HG03095 (cell line): ENCODE measurements around the gene WDR70.
"Not testable (repeated sequence)": the region's sequence is repeated elsewhere in the genome, so short reads cannot be mapped to it uniquely, and the experiment has no call there.

Source experiments
- ATAC-seq: cut with Tn5 transposase; IDR thresholded peaks from one replicate; pipeline ENCODE4 v1.9.1; 2021; ENCODE audit warnings: moderate library complexity; ENCODE audit not compliant: unreplicated experiment

WDR70 gene

DNA sequence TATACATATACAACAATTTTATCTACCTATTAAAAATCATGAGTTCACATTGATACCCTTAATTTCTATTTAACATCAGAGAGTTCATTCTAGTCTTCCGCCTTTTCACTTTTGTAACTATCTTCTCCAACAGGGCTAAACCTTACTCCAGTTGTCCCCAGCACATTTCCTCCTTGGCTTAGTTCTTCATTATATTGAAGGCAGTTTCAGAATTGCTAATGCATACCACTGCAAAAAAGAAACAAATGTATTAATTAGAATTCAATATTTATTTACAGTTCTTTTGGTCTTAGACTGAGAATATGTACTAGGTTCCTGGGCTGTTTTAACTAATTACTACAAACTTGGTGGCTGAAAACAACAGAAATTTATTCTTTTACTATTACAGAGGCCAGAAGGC, 132.5 kb downstream of the WDR70 start:
- no peak for ATAC-seq

DNA sequence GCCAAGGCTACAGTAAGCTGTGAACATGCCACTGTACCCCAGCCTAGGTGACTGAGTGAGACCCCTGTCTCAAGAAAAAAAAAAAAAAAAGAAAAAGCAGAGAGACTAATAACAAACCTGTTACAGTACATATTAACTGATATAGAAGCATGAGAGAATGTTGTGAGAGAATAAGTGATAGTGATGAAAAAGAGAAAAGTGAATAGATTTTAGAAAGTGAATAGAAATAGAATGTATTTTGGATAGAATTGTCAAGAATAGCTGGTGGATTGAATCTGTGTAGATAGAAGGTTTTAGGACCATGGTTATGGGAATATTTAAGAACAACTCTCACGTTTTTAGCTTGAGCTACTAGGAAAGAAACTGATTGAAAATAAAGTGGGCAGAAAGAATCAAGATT, 135.8 kb downstream of the WDR70 start:
- no peak for ATAC-seq

GRCh38 chr5:37517686-37518085, 138.6 kb downstream of the WDR70 start:
- no peak for ATAC-seq

- ATAC-seq: not testable (repeated sequence)
Measured at GRCh38 chr5:37518356-37518755, 139.2 kb downstream of the WDR70 start.

DNA sequence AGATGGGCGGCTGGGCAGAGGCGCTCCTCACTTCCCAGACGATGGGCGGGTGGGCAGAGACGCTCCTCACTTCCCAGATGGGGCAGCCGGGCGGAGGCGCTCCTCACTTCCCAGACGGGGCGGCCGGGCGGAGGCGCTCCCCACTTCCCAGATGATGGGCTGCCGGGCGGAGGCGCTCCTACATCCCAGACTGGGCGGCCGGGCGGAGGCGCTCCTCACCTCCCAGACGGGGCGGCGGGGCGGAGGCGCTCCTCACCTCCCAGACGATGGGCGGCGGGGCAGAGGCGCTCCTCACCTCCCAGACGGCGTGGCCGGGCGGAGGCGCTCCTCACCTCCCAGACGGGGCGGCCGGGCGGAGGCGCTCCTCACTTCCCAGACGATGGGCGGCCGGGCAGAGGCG, 140.2 kb downstream of the WDR70 start:
- no peak for ATAC-seq

GRCh38 chr5:37519807-37520206, 140.7 kb downstream of the WDR70 start:
- no peak for ATAC-seq

GRCh38 chr5:37520811-37521210, 141.7 kb downstream of the WDR70 start:
- ATAC-seq: no peak

DNA sequence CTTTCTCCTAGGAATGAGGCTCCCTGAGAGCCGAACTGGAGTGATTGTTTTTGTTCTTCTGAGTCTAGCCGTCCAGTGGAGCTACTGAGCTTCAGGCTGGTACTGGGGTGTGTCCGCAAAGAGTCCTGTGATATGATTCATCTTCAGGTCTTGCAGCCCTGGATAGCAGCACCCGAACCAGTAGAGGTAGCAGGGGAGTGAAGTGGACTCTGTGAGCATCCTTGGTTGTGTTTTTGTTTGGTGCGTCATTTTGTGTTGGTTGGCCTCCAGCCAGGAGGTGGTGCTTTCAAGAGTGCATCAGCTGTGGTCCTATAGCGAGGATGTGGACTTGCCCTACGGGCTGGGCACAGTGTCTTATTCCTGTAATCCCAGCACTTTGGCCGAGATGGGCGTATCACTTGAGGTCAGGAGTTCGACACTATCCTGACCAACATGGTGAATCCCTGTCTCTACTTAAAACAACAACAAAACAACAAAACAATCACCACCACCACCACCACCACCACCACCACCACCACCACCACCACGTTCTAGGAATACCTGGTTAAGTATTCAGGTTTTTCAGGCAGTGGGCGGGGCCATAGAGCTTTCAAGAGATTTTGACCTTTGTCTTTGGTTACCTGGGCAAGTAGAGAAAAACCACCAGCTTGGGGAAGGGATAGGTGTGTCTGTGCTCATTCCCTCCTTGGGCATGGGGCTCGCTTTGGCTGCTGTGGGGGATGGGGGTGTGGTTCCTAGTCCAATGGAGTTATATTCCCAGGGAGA, 154.0 kb downstream of the WDR70 start:
- no peak for ATAC-seq

DNA sequence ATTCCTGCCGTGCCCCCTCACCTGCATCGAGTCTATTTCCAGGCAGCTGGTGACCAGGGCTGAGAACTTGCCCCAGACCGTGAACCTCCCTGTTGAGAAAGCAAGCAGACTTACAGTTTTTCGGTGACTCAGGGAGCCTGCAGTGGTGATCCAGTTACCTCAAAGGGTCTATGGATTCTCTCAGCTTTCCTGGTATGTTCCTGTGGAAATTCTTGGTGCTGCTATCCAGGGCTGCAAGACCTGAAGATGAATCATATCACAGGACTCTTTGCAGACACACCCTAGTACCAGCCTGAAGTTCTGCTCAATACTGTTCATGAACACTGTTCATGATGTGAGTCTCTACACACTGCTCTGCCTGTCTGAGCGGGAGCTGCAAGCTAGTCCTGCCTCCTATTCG, 154.7 kb downstream of the WDR70 start:
- no peak for ATAC-seq

- ATAC-seq: no peak
Measured at GRCh38 chr5:37539459-37539858, 160.3 kb downstream of the WDR70 start.

DNA sequence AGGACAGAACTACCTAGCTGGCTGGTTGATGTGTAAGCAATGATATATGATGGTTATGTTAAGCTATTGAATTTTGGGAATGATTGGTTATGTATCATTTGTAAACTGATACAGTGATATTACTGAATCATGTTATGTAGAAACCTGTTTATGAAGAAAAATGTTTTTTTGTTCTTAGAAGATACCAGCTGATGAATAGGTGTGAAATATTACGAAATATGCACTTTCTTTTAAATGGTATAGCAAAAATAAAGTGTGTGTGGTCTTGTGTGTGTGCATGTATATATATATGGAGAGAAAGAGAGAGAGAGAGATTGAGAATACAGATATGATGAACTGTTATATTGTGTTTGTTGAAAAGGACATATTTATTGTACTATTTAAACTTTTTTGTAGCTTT, 164.1 kb downstream of the WDR70 start:
- no peak for ATAC-seq

GRCh38 chr5:37549411-37549810, 170.3 kb downstream of the WDR70 start:
- no peak for ATAC-seq

DNA sequence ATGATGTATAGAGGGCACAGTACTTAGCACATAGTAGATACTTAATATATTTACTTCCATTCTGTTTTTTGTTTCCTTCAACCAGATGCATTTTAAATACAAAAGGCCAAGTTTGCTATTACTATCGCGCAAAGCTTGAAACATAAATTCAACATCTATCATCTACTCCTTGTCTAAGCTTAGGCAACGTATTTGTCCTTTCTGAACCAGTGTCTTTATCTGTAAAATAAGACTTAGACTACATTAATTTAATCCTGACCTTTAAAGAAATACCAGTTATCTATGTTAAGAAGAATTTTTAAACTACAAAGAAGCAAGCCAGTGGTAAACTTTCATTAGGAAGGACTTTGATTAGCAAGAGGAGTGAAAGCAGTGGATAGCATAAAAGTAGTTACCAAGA, 173.0 kb downstream of the WDR70 start:
- no peak for ATAC-seq

- no peak for ATAC-seq
Measured at GRCh38 chr5:37552770-37553719, 173.9 kb downstream of the WDR70 start.

- ATAC-seq: no peak
Measured at GRCh38 chr5:37553720-37554404, 174.7 kb downstream of the WDR70 start.

DNA sequence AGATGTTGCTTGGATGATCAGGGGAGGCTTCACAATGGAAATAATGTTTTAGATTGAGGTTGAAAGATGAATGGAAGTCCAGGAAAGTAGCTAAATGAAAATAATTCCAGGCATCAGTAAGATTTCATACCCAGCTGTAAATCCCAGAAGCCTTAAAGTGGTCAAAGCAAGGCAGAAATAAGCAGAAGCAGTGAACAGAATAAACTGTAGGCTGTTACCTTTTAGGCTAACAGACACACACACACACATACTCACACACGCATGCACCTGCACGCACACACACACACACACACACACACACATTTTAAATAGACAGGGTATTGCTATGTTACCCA, 175.3 kb downstream of the WDR70 start:
- ATAC-seq: no peak

DNA sequence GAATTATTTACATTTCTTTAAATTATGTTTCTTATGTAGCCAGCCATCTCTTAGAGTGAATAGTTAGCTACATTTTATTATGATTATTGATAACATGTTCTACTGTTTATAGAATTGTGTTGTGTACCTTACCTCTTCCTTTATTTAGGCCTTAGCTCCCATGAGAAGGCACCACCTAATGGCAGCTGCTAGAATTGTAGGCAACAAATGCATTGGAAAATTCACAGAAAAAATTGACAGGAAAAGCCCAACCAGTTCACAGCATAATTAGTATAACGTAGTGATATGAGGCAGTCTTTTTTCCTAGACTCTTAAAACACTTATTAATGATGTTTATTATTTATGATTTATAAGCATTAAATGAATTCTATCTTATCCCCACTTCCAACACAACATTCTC, 175.8 kb downstream of the WDR70 start:
- ATAC-seq: no peak

DNA sequence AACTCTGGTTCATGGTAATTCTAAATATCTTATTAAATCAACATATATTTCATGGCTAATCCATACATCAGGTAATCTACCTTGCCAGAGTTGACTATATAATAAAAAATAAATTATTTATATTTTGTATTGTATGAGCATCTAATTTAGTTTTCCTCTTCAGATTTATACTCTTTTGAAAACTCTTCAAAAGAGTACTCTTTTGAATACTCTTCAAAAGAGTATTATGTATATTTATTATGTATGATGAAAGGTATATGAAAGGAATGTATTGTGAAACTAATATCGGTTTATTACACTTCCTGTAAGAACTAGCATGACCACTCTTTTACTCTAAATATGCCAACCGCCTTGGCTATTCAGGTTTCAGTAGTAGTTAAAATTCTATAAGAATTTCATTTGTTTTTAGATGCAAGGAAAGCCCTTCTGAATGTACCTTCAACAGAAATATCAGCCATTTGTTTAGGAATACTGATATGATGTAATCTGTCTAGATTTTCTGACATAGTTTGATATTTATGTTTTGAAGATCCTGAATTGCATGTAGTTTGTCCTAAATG, 178.7 kb downstream of the WDR70 start:
- no peak for ATAC-seq

- ATAC-seq: no peak
Measured at GRCh38 chr5:37565062-37565670, 186.0 kb downstream of the WDR70 start.

DNA sequence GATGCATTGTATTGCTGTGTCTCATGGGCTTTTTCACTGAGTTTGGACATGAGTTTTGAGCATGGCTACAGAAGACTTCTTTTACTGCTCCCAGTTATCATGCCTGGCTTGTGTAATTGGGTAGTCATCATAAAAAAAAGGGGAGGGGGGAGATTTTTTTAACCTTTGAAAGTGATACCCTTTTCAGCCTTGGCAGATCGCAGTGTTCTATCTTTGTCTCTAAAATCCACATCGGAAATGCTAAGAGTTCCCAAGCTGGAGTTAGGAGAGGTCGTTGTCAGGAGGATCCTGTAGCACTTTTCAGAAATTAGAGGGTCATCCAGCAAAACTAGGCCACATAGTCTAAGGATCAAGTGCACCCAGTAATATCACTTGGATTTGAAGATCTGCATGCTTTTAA, 188.4 kb downstream of the WDR70 start:
- ATAC-seq: no peak
